HepG2 (cell line): ENCODE measurements around the gene CUL9. TPM values are rescaled to one million over a fixed set of nuclear protein-coding genes. Genes with fewer than 3 reads are reported as not detected.

Experiments
- ATAC-seq: fragments of 200-7000 bp; cut with Tn5 transposase; 3 replicates; pipeline ENCODE4 v1.9.1; 2020; ENCODE audit warnings: mild to moderate bottlenecking, moderate library complexity
- BruUV-seq: library from RNA; stranded (reverse); fragments of 400-500 nt; replicated peaks from 2 replicates; lab custom pipeline; 2021; lab: Mats Ljungman, UMichigan
- CTCF ChIA-PET: fragments of 300-600 bp; formaldehyde crosslinking; extraction: SDS; loops from one replicate; lab custom pipeline; 2021; ENCODE audit warnings: low total read pairs, inconsistent platforms, low intra/inter-chr PET ratio; lab: Yijun Ruan, JAX
- POLR2A ChIA-PET: fragments of 350-600 bp; sonication (Branson Sonifier 250); formaldehyde crosslinking; loops from one replicate; lab custom pipeline; 2020; ENCODE audit warnings: antibody characterized with exemption, inconsistent platforms; lab: Yijun Ruan, JAX
- DNase-seq: peaks from one replicate; pipeline ENCODE4 v3.0.0-alpha.2; 2015; ENCODE audit warnings: low spot score
- FAIRE-seq: peaks from 3 replicates; lab custom pipeline; 2011; peaks lifted over from hg19 to GRCh38; lab: Jason Lieb, UNC
- H2AFZ ChIP-seq: one replicate; pipeline ENCODE4 v1.6.1; 2011; ENCODE audit warnings: low read length, inconsistent platforms
- H3K27ac ChIP-seq: fragments of 300-600 bp; 3 replicates; pipeline ENCODE4 v1.8.0; 2011; ENCODE audit warnings: mixed run types, mild to moderate bottlenecking, mixed read lengths, low read length, inconsistent platforms; ENCODE audit not compliant: insufficient read depth; ENCODE audit errors: extremely low read length
- H3K27me3 ChIP-seq, 2 experiments: fragments of 200-600 bp in 1 of 2; 2 replicates in 1 of 2; 3 replicates in 1 of 2; pipeline versions ENCODE4 v1.6.0 to v1.8.0; 2011; ENCODE audit warnings: low read length in 2 of 2, mild to moderate bottlenecking in 2 of 2, moderate library complexity in 2 of 2, inconsistent platforms in 1 of 2; ENCODE audit not compliant: insufficient read depth in 2 of 2, control insufficient read depth in 1 of 2
- H3K36me3 ChIP-seq, 2 experiments: fragments of 200-600 bp in 1 of 2; replicated peaks in 1 of 2; 2 replicates in 1 of 2; 3 replicates in 1 of 2; pipeline versions ENCODE4 v1.5.1 to v1.8.0; 2011; ENCODE audit warnings: low read length in 2 of 2, inconsistent platforms in 1 of 2; ENCODE audit not compliant: insufficient read depth in 2 of 2, control insufficient read depth in 1 of 2
- H3K4me1 ChIP-seq: 2 replicates; pipeline ENCODE4 v1.5.1; 2012; ENCODE audit warnings: low read length, inconsistent platforms; ENCODE audit not compliant: insufficient read depth
- H3K4me2 ChIP-seq: 2 replicates; pipeline ENCODE4 v1.6.0; 2011; ENCODE audit warnings: low read depth, low read length, inconsistent platforms
- H3K4me3 ChIP-seq, 3 experiments: fragments of 200-600 bp in 1 of 3; sonication (generic), shearing (Covaris generic) in 1 of 3; replicated peaks in 1 of 3; 2 replicates each; pipeline ENCODE4 v1.5.1; 2011 to 2016; ENCODE audit warnings: low read length in 3 of 3, inconsistent platforms in 2 of 3, low read depth in 2 of 3, mild to moderate bottlenecking in 2 of 3, control low read depth in 1 of 3, mixed read lengths in 1 of 3; ENCODE audit not compliant: insufficient read depth in 1 of 3
- H3K79me2 ChIP-seq: one replicate; pipeline ENCODE4 v1.6.1; 2011; ENCODE audit warnings: low read length, inconsistent platforms; ENCODE audit not compliant: insufficient read depth
- H3K9ac ChIP-seq: 2 replicates; pipeline ENCODE4 v1.6.0; 2011; ENCODE audit warnings: mild to moderate bottlenecking, low read depth, low read length, inconsistent platforms; ENCODE audit not compliant: insufficient read depth
- H3K9me3 ChIP-seq: 2 replicates; pipeline ENCODE4 v1.5.1; 2012; ENCODE audit warnings: mild to moderate bottlenecking, low read length
- H4K20me1 ChIP-seq: 2 replicates; pipeline ENCODE4 v1.6.0; 2011; ENCODE audit warnings: inconsistent platforms, mild to moderate bottlenecking, low read length, moderate library complexity; ENCODE audit not compliant: insufficient read depth
- FOSL1 ChIP-seq: sonication (generic); formaldehyde crosslinking; IDR thresholded peaks from 2 replicates; pipeline ENCODE4 v1.9.0; 2021; ENCODE audit warnings: missing genetic modification reagents, borderline replicate concordance
- FOXM1 ChIP-seq: sonication (generic); formaldehyde crosslinking; IDR thresholded peaks from 2 replicates; pipeline ENCODE4 v1.5.0; 2020; ENCODE audit warnings: missing genetic modification reagents
- HOXA9 ChIP-seq: sonication (generic); formaldehyde crosslinking; IDR thresholded peaks from 2 replicates; pipeline ENCODE4 v1.8.1; 2022; ENCODE audit warnings: missing genetic modification reagents, mild to moderate bottlenecking, moderate library complexity, borderline replicate concordance
- TEAD3 ChIP-seq: optimal IDR thresholded peaks from 2 replicates; pipeline ENCODE3; 2016; ENCODE audit warnings: borderline replicate concordance
- TP53 ChIP-seq: sonication (generic); formaldehyde crosslinking; conservative IDR thresholded peaks from 2 replicates; pipeline ENCODE4 v1.4.0; 2020; ENCODE audit warnings: missing genetic modification reagents
- ZBTB8A ChIP-seq: sonication (generic); formaldehyde crosslinking; IDR thresholded peaks from 2 replicates; pipeline ENCODE4 v1.4.0; 2020; ENCODE audit warnings: mild to moderate bottlenecking, low read depth, missing genetic modification reagents, borderline replicate concordance
- ZC3H4 ChIP-seq: sonication (generic); formaldehyde crosslinking; IDR thresholded peaks from 2 replicates; pipeline ENCODE4 v1.4.0; 2020; ENCODE audit warnings: missing genetic modification reagents, borderline replicate concordance
- ZNF20 ChIP-seq: sonication (generic); formaldehyde crosslinking; IDR thresholded peaks from 2 replicates; pipeline ENCODE4 v1.4.0; 2020; ENCODE audit warnings: mild to moderate bottlenecking, moderate library complexity, missing genetic modification reagents
- ZNF256 ChIP-seq: sonication (generic); formaldehyde crosslinking; conservative IDR thresholded peaks from 2 replicates; pipeline ENCODE4 v1.4.0; 2020; ENCODE audit warnings: missing genetic modification reagents
- ZNF747 ChIP-seq: sonication (generic); formaldehyde crosslinking; IDR thresholded peaks from 2 replicates; pipeline ENCODE4 v1.8.1; 2023; ENCODE audit warnings: missing genetic modification reagents, mild to moderate bottlenecking, borderline replicate concordance
- WGBS: methylation state at CpG from one replicate; pipeline ENCODE4 v1.1.6; 2017; ENCODE audit warnings: low lambda C conversion rate; 5-methylcytosine and 5-hydroxymethylcytosine counted together
- in situ Hi-C: cut with HindIII; loops from 2 replicates; pipeline ENCODE4 v1.10.0; 2017; ENCODE audit warnings: low pct_unique_long_range_greater_than_20kb; ENCODE audit not compliant: extremely low pct_ligation_motif_present
- intact Hi-C: fragments of 100-400 bp; cut with micrococcal nuclease; formaldehyde crosslinking; loops from one replicate; pipeline ENCODE4 v1.10.0; 2022; ENCODE audit not compliant: unreplicated experiment
- polyA plus RNA-seq, 8 experiments: library from polyadenylated mRNA; depleted of rRNA in 3 of 8; stranded (reverse) in 7 of 8; unstranded in 1 of 8; fragments of >200 nt; fragmentation: Illumina TruSeq in 4 of 8; extraction: Trizol in 4 of 8; gene quantifications; 2 replicates each; pipeline versions ENCODE4 v1.2.1 to v1.2.3, GENCODE V29; 2011 to 2016; ENCODE audit warnings: low read depth in 4 of 8, missing spikeins in 1 of 8, mixed read lengths in 1 of 8; ENCODE audit not compliant: insufficient read depth in 1 of 8
- total RNA-seq, 5 experiments: library from RNA; depleted of rRNA; stranded (reverse); fragments of >200 nt; fragmentation: Illumina TruSeq; extraction: Trizol; gene quantifications; 2 replicates each; pipeline ENCODE4 v1.2.3, GENCODE V29; 2016; ENCODE audit warnings: low read depth in 1 of 5
- TF ChIP-seq, protein P1 (sequence below): IDR thresholded peaks from 2 replicates; pipeline ENCODE4 v1.6.1; 2012; ENCODE audit warnings: inconsistent platforms
- TF ChIP-seq, protein P2 (sequence below): sonication (generic); formaldehyde crosslinking; IDR thresholded peaks from 2 replicates; pipeline ENCODE4 v1.4.0; 2020; ENCODE audit warnings: missing genetic modification reagents, borderline replicate concordance
- TF ChIP-seq, protein P3 (sequence below): sonication (generic); formaldehyde crosslinking; IDR thresholded peaks from 2 replicates; pipeline ENCODE4 v1.4.0; 2020; ENCODE audit warnings: missing genetic modification reagents
- TF ChIP-seq, protein P4 (sequence below): IDR thresholded peaks from 2 replicates; pipeline ENCODE4 v1.6.1; 2016; ENCODE audit warnings: missing compliant biosample characterization, missing genetic modification reagents, borderline replicate concordance
- TF ChIP-seq, protein P5 (sequence below): sonication (generic); formaldehyde crosslinking; IDR thresholded peaks from 2 replicates; pipeline ENCODE4 v1.4.0; 2020; ENCODE audit warnings: missing genetic modification reagents

The CUL9 gene
- total and polyA plus RNA-seq, 2 of the 13 experiments (the other 11 are each of a cell fraction or from before 2014, with no cell fraction given) = 11.4 to 13.7 TPM

DNA sequence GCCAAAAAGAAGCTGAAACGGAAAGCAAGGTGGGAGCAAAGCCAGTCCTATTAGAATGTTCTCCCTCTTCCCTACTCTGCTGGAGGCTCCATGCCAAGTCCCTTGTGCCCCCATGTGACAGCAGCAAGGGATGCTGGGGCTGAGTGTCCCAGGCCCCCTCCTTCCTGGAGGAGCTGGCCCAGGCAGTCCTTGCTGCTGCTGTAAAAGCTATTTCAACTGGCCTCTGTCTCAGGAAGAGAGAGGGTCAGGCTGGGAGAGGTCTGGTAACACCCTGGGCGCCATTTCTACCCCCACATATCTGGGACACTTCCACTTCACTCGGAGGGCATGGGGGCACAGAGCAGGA lies 86.3 kb downstream of the CUL9 start:
- POLR2A ChIA-PET = interaction anchor here (0.7 to 20.0 kb wide), 28 partner anchors 10 to 340 kb away, joined by 3 to 314 read pairs (median 4); partner anchors contain the start of genes ABCC10, CNPY3, CRIP3 and CUL9
- Histone ChIP-seq H3K79me2 (no peaks in the 10 kb centered on the region), H3K9me3 (no peaks in the 10 kb centered on the region), H3K36me3 (no peaks in the 10 kb centered on the region), H3K4me3 (peak overlapping the region in 1 of 3 experiments; percentile 36; a peak in 2 of 6 replicates), H3K27me3 (no peaks in the 10 kb centered on the region), H4K20me1 (no peaks in the 10 kb centered on the region), H2AFZ (no peak overlapping the region), H3K4me1 (peaks cover 96% of the 10 kb centered on the region), H3K9ac (peak overlapping the region; percentile 69), H3K27ac (peak overlapping the region; percentile 91), H3K4me2 (peak overlapping the region; percentile 58)
- 52% methylated on average over 3 of the region's 3 CpGs for WGBS
- FAIRE-seq = no peak
- in situ Hi-C loops (no loop called here), intact Hi-C loops (loop anchor here (10.0 kb wide), 1 partner anchor 156 kb away; the partner anchor contains the start of gene ABCC10)
- no TSS peak for BruUV-seq
- no peak for DNase-seq
- CTCF ChIA-PET = no interaction called here
- ATAC-seq = peak; percentile 5
- TF ChIP-seq, protein P1, sequence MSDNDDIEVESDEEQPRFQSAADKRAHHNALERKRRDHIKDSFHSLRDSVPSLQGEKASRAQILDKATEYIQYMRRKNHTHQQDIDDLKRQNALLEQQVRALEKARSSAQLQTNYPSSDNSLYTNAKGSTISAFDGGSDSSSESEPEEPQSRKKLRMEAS = no peak
- TF ChIP-seq ZC3H4 (CRISPR knock-in tag) (peak; percentile 67; the same call in 1 of the 2 replicates), FOSL1 (CRISPR knock-in tag) (peak; percentile 24; the same call in 1 of the 2 replicates), TP53 (CRISPR knock-in tag) (0 out of 2 replicates have a peak, but pooled peaks have one; percentile 38), ZNF747 (CRISPR knock-in tag) (0 out of 2 replicates have a peak, but pooled peaks have one; percentile 6), ZNF20 (CRISPR knock-in tag) (0 out of 2 replicates have a peak, but pooled peaks have one; percentile 14), ZNF256 (CRISPR knock-in tag) (0 out of 2 replicates have a peak, but pooled peaks have one; percentile 20), FOXM1 (CRISPR knock-in tag) (peak; percentile 1; the same call in 1 of the 2 replicates), TEAD3 (CRISPR knock-in tag) (peak; percentile 29), HOXA9 (CRISPR knock-in tag) (no peak), ZBTB8A (CRISPR knock-in tag) (0 out of 2 replicates have a peak, but pooled peaks have one; percentile 4)
- TF ChIP-seq, protein P2, sequence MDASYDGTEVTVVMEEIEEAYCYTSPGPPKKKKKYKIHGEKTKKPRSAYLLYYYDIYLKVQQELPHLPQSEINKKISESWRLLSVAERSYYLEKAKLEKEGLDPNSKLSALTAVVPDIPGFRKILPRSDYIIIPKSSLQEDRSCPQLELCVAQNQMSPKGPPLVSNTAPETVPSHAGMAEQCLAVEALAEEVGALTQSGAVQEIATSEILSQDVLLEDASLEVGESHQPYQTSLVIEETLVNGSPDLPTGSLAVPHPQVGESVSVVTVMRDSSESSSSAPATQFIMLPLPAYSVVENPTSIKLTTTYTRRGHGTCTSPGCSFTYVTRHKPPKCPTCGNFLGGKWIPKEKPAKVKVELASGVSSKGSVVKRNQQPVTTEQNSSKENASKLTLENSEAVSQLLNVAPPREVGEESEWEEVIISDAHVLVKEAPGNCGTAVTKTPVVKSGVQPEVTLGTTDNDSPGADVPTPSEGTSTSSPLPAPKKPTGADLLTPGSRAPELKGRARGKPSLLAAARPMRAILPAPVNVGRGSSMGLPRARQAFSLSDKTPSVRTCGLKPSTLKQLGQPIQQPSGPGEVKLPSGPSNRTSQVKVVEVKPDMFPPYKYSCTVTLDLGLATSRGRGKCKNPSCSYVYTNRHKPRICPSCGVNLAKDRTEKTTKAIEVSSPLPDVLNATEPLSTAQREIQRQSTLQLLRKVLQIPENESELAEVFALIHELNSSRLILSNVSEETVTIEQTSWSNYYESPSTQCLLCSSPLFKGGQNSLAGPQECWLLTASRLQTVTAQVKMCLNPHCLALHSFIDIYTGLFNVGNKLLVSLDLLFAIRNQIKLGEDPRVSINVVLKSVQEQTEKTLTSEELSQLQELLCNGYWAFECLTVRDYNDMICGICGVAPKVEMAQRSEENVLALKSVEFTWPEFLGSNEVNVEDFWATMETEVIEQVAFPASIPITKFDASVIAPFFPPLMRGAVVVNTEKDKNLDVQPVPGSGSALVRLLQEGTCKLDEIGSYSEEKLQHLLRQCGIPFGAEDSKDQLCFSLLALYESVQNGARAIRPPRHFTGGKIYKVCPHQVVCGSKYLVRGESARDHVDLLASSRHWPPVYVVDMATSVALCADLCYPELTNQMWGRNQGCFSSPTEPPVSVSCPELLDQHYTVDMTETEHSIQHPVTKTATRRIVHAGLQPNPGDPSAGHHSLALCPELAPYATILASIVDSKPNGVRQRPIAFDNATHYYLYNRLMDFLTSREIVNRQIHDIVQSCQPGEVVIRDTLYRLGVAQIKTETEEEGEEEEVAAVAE = no peak
- TF ChIP-seq, protein P3, sequence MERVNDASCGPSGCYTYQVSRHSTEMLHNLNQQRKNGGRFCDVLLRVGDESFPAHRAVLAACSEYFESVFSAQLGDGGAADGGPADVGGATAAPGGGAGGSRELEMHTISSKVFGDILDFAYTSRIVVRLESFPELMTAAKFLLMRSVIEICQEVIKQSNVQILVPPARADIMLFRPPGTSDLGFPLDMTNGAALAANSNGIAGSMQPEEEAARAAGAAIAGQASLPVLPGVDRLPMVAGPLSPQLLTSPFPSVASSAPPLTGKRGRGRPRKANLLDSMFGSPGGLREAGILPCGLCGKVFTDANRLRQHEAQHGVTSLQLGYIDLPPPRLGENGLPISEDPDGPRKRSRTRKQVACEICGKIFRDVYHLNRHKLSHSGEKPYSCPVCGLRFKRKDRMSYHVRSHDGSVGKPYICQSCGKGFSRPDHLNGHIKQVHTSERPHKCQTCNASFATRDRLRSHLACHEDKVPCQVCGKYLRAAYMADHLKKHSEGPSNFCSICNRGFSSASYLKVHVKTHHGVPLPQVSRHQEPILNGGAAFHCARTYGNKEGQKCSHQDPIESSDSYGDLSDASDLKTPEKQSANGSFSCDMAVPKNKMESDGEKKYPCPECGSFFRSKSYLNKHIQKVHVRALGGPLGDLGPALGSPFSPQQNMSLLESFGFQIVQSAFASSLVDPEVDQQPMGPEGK (CRISPR knock-in tag) = peak; percentile 52
- TF ChIP-seq, protein P4, sequence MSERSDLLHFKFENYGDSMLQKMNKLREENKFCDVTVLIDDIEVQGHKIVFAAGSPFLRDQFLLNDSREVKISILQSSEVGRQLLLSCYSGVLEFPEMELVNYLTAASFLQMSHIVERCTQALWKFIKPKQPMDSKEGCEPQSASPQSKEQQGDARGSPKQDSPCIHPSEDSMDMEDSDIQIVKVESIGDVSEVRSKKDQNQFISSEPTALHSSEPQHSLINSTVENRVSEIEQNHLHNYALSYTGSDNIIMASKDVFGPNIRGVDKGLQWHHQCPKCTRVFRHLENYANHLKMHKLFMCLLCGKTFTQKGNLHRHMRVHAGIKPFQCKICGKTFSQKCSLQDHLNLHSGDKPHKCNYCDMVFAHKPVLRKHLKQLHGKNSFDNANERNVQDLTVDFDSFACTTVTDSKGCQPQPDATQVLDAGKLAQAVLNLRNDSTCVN = 0 out of 2 replicates have a peak, but pooled peaks have one; percentile 15
- TF ChIP-seq, protein P5, sequence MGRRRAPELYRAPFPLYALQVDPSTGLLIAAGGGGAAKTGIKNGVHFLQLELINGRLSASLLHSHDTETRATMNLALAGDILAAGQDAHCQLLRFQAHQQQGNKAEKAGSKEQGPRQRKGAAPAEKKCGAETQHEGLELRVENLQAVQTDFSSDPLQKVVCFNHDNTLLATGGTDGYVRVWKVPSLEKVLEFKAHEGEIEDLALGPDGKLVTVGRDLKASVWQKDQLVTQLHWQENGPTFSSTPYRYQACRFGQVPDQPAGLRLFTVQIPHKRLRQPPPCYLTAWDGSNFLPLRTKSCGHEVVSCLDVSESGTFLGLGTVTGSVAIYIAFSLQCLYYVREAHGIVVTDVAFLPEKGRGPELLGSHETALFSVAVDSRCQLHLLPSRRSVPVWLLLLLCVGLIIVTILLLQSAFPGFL = 0 out of 2 replicates have a peak, but pooled peaks have one; percentile 86
